H9 (cell line): ENCODE measurements around the gene MTFR2. TPM values are rescaled to one million over a fixed set of nuclear protein-coding genes. Genes with fewer than 3 reads are reported as not detected.

ENCODE experiments used
- DNase-seq: peaks from one replicate; pipeline ENCODE4 v3.0.0-alpha.2; 2017
- H2AFZ ChIP-seq: one replicate; pipeline ENCODE4 v1.6.1; 2013; ENCODE audit warnings: mild to moderate bottlenecking, low read length, control low read depth, moderate library complexity
- H2AK5ac ChIP-seq: 2 replicates; pipeline ENCODE4 v1.6.1; 2013; ENCODE audit warnings: low read length, control low read depth, mixed read lengths; ENCODE audit not compliant: insufficient read length
- H2BK120ac ChIP-seq: one replicate; pipeline ENCODE4 v1.6.1; 2013; ENCODE audit warnings: low read depth, mild to moderate bottlenecking, low read length, control low read depth, inconsistent platforms; ENCODE audit not compliant: poor library complexity, severe bottlenecking
- H2BK12ac ChIP-seq: 2 replicates; pipeline ENCODE4 v1.6.1; 2013; ENCODE audit warnings: low read length, control low read depth, mixed read lengths, low read depth; ENCODE audit not compliant: insufficient read length
- H2BK15ac ChIP-seq: 2 replicates; pipeline ENCODE4 v1.6.1; 2013; ENCODE audit warnings: low read depth, low read length, control low read depth
- H2BK20ac ChIP-seq: one replicate; pipeline ENCODE4 v1.6.1; 2013; ENCODE audit warnings: low read depth, mild to moderate bottlenecking, low read length, control low read depth, inconsistent platforms; ENCODE audit not compliant: poor library complexity, severe bottlenecking
- H2BK5ac ChIP-seq: 2 replicates; pipeline ENCODE4 v1.6.1; 2013; ENCODE audit warnings: low read length, control low read depth, mixed read lengths; ENCODE audit not compliant: insufficient read length
- H3K14ac ChIP-seq: 2 replicates; pipeline ENCODE4 v1.6.1; 2013; ENCODE audit warnings: low read length, control low read depth; ENCODE audit not compliant: insufficient read depth
- H3K18ac ChIP-seq: 2 replicates; pipeline ENCODE4 v1.6.1; 2013; ENCODE audit warnings: low read depth, mild to moderate bottlenecking, mixed read lengths, low read length, control low read depth; ENCODE audit not compliant: insufficient read length
- H3K23ac ChIP-seq: 2 replicates; pipeline ENCODE4 v1.6.1; 2013; ENCODE audit warnings: low read length, control low read depth, mixed read lengths, low read depth; ENCODE audit not compliant: insufficient read length
- H3K23me2 ChIP-seq: 2 replicates; pipeline ENCODE4 v1.6.1; 2013; ENCODE audit warnings: low read depth, mild to moderate bottlenecking, mixed read lengths, low read length, control low read depth; ENCODE audit not compliant: insufficient read length, poor library complexity, severe bottlenecking
- H3K27ac ChIP-seq: 2 replicates; pipeline ENCODE4 v1.5.1; 2013; ENCODE audit warnings: low read length, control low read depth, mixed read lengths, low read depth; ENCODE audit not compliant: insufficient read length
- H3K27me3 ChIP-seq: 2 replicates; pipeline ENCODE4 v1.6.1; 2013; ENCODE audit warnings: low read length, control low read depth, inconsistent platforms; ENCODE audit not compliant: insufficient read depth
- H3K4ac ChIP-seq: 2 replicates; pipeline ENCODE4 v1.6.1; 2013; ENCODE audit warnings: low read depth, mild to moderate bottlenecking, control low read depth, inconsistent platforms, low read length, moderate library complexity
- H3K4me1 ChIP-seq: 2 replicates; pipeline ENCODE4 v1.6.1; 2013; ENCODE audit warnings: low read length, control low read depth, inconsistent platforms; ENCODE audit not compliant: insufficient read depth
- H3K4me2 ChIP-seq: 2 replicates; pipeline ENCODE4 v1.6.1; 2013; ENCODE audit warnings: low read length, control low read depth, mixed read lengths; ENCODE audit not compliant: insufficient read length, insufficient read depth
- H3K56ac ChIP-seq: 2 replicates; pipeline ENCODE4 v1.6.1; 2013; ENCODE audit warnings: low read depth, mild to moderate bottlenecking, mixed read lengths, low read length, control low read depth; ENCODE audit not compliant: insufficient read length
- H3K79me1 ChIP-seq: 2 replicates; pipeline ENCODE4 v1.6.1; 2013; ENCODE audit warnings: low read depth, mild to moderate bottlenecking, moderate library complexity, low read length, control low read depth, inconsistent platforms; ENCODE audit not compliant: insufficient read depth, poor library complexity, severe bottlenecking
- H3K79me2 ChIP-seq: 2 replicates; pipeline ENCODE4 v1.6.1; 2013; ENCODE audit warnings: low read length, control low read depth, inconsistent platforms; ENCODE audit not compliant: insufficient read depth
- H3K9ac ChIP-seq: 2 replicates; pipeline ENCODE4 v1.6.1; 2013; ENCODE audit warnings: low read length, control low read depth, mixed read lengths; ENCODE audit not compliant: insufficient read length; ENCODE audit errors: extremely low read depth
- H3K9me3 ChIP-seq: one replicate; pipeline ENCODE4 v1.6.1; 2013; ENCODE audit warnings: low read depth, low read length, inconsistent platforms; ENCODE audit not compliant: control insufficient read depth
- H3T11ph ChIP-seq: one replicate; pipeline ENCODE4 v1.6.1; 2013; ENCODE audit warnings: mild to moderate bottlenecking, low read length, control low read depth, inconsistent platforms
- H4K20me1 ChIP-seq: one replicate; pipeline ENCODE4 v1.6.1; 2013; ENCODE audit not compliant: control insufficient read depth, insufficient read length, insufficient read depth
- H4K5ac ChIP-seq: 2 replicates; pipeline ENCODE4 v1.6.1; 2013; ENCODE audit warnings: low read depth, mild to moderate bottlenecking, mixed read lengths, low read length, control low read depth; ENCODE audit not compliant: insufficient read length
- H4K8ac ChIP-seq: replicated peaks from 2 replicates; pipeline ENCODE4 v1.6.1; 2013; ENCODE audit warnings: low read length, control low read depth, mixed read lengths, low read depth; ENCODE audit not compliant: insufficient read length
- H4K91ac ChIP-seq: 2 replicates; pipeline ENCODE4 v1.6.1; 2013; ENCODE audit warnings: low read depth, mild to moderate bottlenecking, moderate library complexity, mixed read lengths, low read length, control low read depth; ENCODE audit not compliant: insufficient read length
- H3K27ac Mint-ChIP-seq, 3 experiments: 2 replicates in 2 of 3; 3 replicates in 1 of 3; pipeline ENCODE4 v1.8.0; 2020 to 2021; ENCODE audit warnings: mixed read lengths in 3 of 3, mild to moderate bottlenecking in 1 of 3, moderate library complexity in 1 of 3
- H3K27me3 Mint-ChIP-seq: 2 replicates; pipeline ENCODE4 v1.8.0; 2021; ENCODE audit warnings: low read depth, mild to moderate bottlenecking, moderate library complexity, mixed read lengths
- H3K36me3 Mint-ChIP-seq, 3 experiments: 2 replicates in 2 of 3; 3 replicates in 1 of 3; pipeline ENCODE4 v1.8.0; 2020 to 2021; ENCODE audit warnings: low read depth in 3 of 3, mixed read lengths in 3 of 3; ENCODE audit not compliant: insufficient read depth in 1 of 3
- H3K4me1 Mint-ChIP-seq, 2 experiments: 2 replicates each; pipeline ENCODE4 v1.8.0; 2020; ENCODE audit warnings: mixed read lengths in 2 of 2
- H3K4me3 Mint-ChIP-seq, 2 experiments: 2 replicates in 1 of 2; 3 replicates in 1 of 2; pipeline ENCODE4 v1.8.0; 2020 to 2021; ENCODE audit warnings: mild to moderate bottlenecking in 2 of 2, mixed read lengths in 2 of 2, moderate library complexity in 1 of 2
- H3K9me3 Mint-ChIP-seq, 2 experiments: 2 replicates in 1 of 2; 3 replicates in 1 of 2; pipeline ENCODE4 v1.8.0; 2020; ENCODE audit warnings: mild to moderate bottlenecking in 2 of 2, mixed read lengths in 2 of 2, moderate library complexity in 1 of 2
- WGBS: extraction: QIAGEN DNeasy Blood & Tissue Kit; methylation state at CpG from one replicate; pipeline ENCODE4 v1.1.7; 2013; ENCODE audit warnings: missing lambda C conversion rate, low lambda C conversion rate, mixed read lengths; ENCODE audit not compliant: insufficient read length; ENCODE audit errors: extremely low coverage; 5-methylcytosine and 5-hydroxymethylcytosine counted together
- total RNA-seq: library from RNA; stranded (reverse); gene quantifications from 2 replicates; pipeline ENCODE4 v1.2.1, GENCODE V29; 2021
- TF ChIP-seq, protein P1 (sequence below): fragments of 200-600 bp; sonication (generic); conservative IDR thresholded peaks from 3 replicates; pipeline ENCODE4 v1.8.0; 2021; ENCODE audit warnings: antibody characterized with exemption, mild to moderate bottlenecking

MTFR2 gene
- total RNA-seq, 1 experiment from 2014 or later, result 11.8 TPM

- no peak overlapping the region for H3K27ac ChIP-seq
- H3K27ac Mint-ChIP-seq, result no peak overlapping the region
- no peak overlapping the region for H2BK5ac ChIP-seq
- H3K4me1 Mint-ChIP-seq, result peaks cover 5% of the 10 kb centered on the region in 2 experiments
- H3K36me3 Mint-ChIP-seq, result peaks cover 8 to 47% (median 22%) of the 10 kb centered on the region in 3 experiments
- no peaks in the 10 kb centered on the region for H3K27me3 ChIP-seq
- H3K9me3 ChIP-seq, result no peaks in the 10 kb centered on the region
- H3K27me3 Mint-ChIP-seq, result no peaks in the 10 kb centered on the region
- H3K23me2 ChIP-seq, result no peaks in the 10 kb centered on the region
- H4K91ac ChIP-seq, result no peak overlapping the region
- no peak overlapping the region for H3T11ph ChIP-seq
- no peaks in the 10 kb centered on the region for H4K20me1 ChIP-seq
- no peak overlapping the region for H2BK12ac ChIP-seq
- no peak overlapping the region for H4K5ac ChIP-seq
- no peak for DNase-seq
- H3K4ac ChIP-seq, result no peak overlapping the region
- no peaks in the 10 kb centered on the region for H3K4me1 ChIP-seq
- H2AFZ ChIP-seq, result no peak overlapping the region
- H3K4me2 ChIP-seq, result no peak overlapping the region
- H3K18ac ChIP-seq, result no peak overlapping the region
- no peak overlapping the region for H2AK5ac ChIP-seq
- H3K23ac ChIP-seq, result no peak overlapping the region
- H3K9me3 Mint-ChIP-seq, result no peaks in the 10 kb centered on the region
- no peak overlapping the region for H2BK20ac ChIP-seq
- no peak overlapping the region for H3K56ac ChIP-seq
- H3K14ac ChIP-seq, result no peak overlapping the region
- no peaks in the 10 kb centered on the region for H3K79me1 ChIP-seq
- no peak overlapping the region for H3K4me3 Mint-ChIP-seq
- H3K79me2 ChIP-seq, result no peaks in the 10 kb centered on the region
- no peak overlapping the region for H3K9ac ChIP-seq
- no peak overlapping the region for H2BK15ac ChIP-seq
- TF ChIP-seq, protein P1, sequence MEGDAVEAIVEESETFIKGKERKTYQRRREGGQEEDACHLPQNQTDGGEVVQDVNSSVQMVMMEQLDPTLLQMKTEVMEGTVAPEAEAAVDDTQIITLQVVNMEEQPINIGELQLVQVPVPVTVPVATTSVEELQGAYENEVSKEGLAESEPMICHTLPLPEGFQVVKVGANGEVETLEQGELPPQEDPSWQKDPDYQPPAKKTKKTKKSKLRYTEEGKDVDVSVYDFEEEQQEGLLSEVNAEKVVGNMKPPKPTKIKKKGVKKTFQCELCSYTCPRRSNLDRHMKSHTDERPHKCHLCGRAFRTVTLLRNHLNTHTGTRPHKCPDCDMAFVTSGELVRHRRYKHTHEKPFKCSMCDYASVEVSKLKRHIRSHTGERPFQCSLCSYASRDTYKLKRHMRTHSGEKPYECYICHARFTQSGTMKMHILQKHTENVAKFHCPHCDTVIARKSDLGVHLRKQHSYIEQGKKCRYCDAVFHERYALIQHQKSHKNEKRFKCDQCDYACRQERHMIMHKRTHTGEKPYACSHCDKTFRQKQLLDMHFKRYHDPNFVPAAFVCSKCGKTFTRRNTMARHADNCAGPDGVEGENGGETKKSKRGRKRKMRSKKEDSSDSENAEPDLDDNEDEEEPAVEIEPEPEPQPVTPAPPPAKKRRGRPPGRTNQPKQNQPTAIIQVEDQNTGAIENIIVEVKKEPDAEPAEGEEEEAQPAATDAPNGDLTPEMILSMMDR, result no peak
- no peak overlapping the region for H2BK120ac ChIP-seq
- no peak overlapping the region for H4K8ac ChIP-seq
- no CpG with 5 or more reads among the region's 5 CpGs for WGBS
These were observed 6.0 kb downstream of the MTFR2 start for GRCh38 chr6:136244061-136244616.
